SU-DHL-6 (cell line): Measurements from ENCODE around the gene SENP3.

Experiments used
- EZH2phosphoT487 ChIP-seq: fragments of 200-600 bp; sonication (generic), shearing (Covaris generic); conservative IDR thresholded peaks from 2 replicates; pipeline ENCODE4 v1.6.1; 2018; ENCODE audit warnings: mild to moderate bottlenecking, antibody characterized with exemption, low read length, moderate library complexity, mixed read lengths
- TF ChIP-seq, protein P1 (sequence below): fragments of 200-600 bp; sonication (generic); IDR thresholded peaks from one replicate; pipeline ENCODE4 v1.5.1; 2017; ENCODE audit warnings: antibody characterized with exemption, mild to moderate bottlenecking, low read length, moderate library complexity; ENCODE audit not compliant: insufficient read depth, poor library complexity, severe bottlenecking

GRCh38 chr17:7610641-7611040 lies 48.9 kb downstream of the SENP3 start:
- TF ChIP-seq, protein P1, sequence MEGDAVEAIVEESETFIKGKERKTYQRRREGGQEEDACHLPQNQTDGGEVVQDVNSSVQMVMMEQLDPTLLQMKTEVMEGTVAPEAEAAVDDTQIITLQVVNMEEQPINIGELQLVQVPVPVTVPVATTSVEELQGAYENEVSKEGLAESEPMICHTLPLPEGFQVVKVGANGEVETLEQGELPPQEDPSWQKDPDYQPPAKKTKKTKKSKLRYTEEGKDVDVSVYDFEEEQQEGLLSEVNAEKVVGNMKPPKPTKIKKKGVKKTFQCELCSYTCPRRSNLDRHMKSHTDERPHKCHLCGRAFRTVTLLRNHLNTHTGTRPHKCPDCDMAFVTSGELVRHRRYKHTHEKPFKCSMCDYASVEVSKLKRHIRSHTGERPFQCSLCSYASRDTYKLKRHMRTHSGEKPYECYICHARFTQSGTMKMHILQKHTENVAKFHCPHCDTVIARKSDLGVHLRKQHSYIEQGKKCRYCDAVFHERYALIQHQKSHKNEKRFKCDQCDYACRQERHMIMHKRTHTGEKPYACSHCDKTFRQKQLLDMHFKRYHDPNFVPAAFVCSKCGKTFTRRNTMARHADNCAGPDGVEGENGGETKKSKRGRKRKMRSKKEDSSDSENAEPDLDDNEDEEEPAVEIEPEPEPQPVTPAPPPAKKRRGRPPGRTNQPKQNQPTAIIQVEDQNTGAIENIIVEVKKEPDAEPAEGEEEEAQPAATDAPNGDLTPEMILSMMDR: no peak
- TF ChIP-seq EZH2phosphoT487: no peak
